Smooth muscle cell of bladder (primary cell): Measurements from ENCODE around the gene DTNA. TPM values are rescaled to one million over a fixed set of nuclear protein-coding genes. Genes with fewer than 3 reads are reported as not detected.

ENCODE experiments used
- total RNA-seq: library from RNA; depleted of rRNA; stranded (reverse); fragments of >200 nt; gene quantifications from 2 replicates; pipeline ENCODE4 v1.2.3, GENCODE V29; 2014

DTNA gene
- total RNA-seq: 7.4 and 11.7 TPM in 2 replicates

DNA sequence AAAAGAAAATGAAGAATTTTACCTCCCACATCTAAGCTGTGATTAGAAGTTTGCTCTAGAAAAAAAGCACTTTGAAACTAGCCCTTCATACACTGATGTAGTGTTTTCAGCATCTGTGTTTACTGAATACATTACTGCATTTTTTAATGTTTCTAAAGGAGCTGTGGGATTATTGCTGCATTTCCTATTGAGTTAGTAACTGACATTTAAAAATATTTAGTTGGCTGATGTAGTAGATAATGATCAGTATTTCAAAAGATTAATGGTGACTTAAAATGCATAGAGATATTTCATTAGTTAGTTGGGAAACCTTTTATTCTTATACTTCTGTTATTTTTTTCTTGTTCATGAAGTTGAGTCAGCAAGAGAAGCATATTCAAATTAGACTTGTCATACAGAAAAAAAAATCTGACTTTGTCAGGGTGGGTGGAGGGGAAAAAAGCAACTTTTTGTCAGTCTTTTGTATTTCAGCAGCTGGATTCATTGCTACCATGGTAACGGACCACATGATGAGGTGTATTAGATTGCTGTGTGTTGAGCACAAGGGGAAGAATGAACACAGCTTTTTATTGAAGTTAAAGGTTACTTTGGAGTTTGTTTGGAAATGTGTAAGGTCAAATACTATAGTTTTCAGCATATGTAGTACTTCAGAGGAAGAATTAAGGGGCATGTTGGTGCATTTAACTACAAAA, at the start of gene DTNA:
Gene DTNA, plus strand, starts transcription at position 549 of the 692 bp plus-strand sequence. CDS start 45,679 bp downstream, outside the sequence.

